ENCODE data around the gene NCAPD2.

NCAPD2 gene

GRCh38 chr12:6493497-6494257, at the start of gene NCAPD2:
NCAPD2 (plus strand) TSS chr12:6494102; CDS start chr12:6495099, 997 bp downstream.
- TF ChIP-seq CTCF (IDR thresholded peaks at IDR 0.05; ENCODE audit: low read depth, low read length, missing control alignments): no peak
- peak; percentile 87 for DNase-seq (ENCODE audit: extremely low read depth, low read depth)
- peak within 1 kb of the TSS; percentile 82 for H3K4me3 ChIP-seq (replicated peaks; ENCODE audit: low read depth, low read length)

DNA sequence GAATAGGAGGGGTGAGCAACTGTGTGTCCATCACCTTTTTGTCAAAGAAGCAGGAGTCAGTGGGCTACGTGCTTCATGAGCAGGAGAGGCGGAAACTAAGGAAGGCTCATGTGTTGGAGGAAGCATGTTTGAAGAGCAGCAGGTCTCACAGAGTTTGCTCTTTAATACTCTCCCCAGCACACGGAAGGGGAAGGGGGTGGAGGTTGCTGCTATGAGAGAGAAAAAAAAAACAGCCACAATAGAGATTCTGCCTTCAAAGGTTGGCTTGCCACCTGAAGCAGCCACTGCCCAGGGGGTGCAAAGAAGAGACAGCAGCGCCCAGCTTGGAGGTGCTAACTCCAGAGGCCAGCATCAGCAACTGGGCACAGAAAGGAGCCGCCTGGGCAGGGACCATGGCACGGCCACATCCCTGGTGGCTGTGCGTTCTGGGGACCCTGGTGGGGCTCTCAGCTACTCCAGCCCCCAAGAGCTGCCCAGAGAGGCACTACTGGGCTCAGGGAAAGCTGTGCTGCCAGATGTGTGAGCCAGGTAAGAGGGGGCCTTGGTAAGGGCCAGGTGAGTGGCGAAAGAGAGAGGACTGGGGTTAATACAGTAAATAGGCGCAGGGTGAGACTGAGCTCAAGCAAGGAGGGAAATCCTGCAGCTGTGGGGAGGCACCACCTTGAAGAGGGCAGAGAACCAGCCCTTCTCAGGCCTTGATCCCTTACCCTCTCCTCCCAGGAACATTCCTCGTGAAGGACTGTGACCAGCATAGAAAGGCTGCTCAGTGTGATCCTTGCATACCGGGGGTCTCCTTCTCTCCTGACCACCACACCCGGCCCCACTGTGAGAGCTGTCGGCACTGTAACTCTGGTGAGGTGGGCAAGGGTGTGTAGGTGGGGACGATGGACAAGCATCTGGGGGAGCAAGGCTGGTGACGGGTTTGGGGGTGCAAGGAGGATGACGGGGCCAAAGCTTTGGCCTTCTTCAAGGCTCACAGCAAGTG, 48.9 kb upstream of the NCAPD2 start, which contains the start of gene CD27:
TSS of gene CD27 (plus strand) at position 252 of the 985 bp plus-strand sequence. CDS start at position 393, 141 bp downstream.
- TF ChIP-seq CTCF (IDR thresholded peaks at IDR 0.05; ENCODE audit: low read depth, low read length, missing control alignments): no peak
- no peak for DNase-seq (ENCODE audit: extremely low read depth, low read depth)
- no peak within 1 kb of the TSS for H3K4me3 ChIP-seq (replicated peaks; ENCODE audit: low read depth, low read length)

GRCh38 chr12:6450091-6450868, 43.6 kb upstream of the NCAPD2 start:
- TF ChIP-seq CTCF (IDR thresholded peaks at IDR 0.05; ENCODE audit: low read depth, low read length, missing control alignments): no peak
- DNase-seq (ENCODE audit: extremely low read depth, low read depth): no peak
- H3K4me3 ChIP-seq (replicated peaks; ENCODE audit: low read depth, low read length): peak overlapping the region; percentile 55

DNA sequence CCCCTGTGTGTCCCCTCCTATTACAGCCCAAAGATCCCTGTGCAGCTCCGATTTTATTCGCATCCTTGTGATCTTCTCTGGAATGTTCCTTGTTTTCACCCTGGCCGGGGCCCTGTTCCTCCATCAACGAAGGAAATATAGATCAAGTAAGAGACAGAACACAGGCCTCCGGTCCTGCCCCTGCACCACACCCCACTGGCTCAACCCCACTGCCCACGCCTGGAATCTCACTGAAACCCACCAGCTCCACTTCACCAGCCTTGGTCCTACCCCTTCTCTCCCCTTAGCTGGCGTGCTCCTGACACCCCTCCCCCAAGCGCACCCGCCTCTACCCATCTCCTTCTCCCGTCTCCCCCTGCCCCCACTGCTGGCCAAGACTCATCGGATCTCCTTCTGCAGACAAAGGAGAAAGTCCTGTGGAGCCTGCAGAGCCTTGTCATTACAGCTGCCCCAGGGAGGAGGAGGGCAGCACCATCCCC, 43.0 kb upstream of the NCAPD2 start:
- peak overlapping the region; percentile 55 for H3K4me3 ChIP-seq (replicated peaks; ENCODE audit: low read depth, low read length)
- DNase-seq (ENCODE audit: extremely low read depth, low read depth): no peak
- TF ChIP-seq CTCF (IDR thresholded peaks at IDR 0.05; ENCODE audit: low read depth, low read length, missing control alignments): no peak

DNA sequence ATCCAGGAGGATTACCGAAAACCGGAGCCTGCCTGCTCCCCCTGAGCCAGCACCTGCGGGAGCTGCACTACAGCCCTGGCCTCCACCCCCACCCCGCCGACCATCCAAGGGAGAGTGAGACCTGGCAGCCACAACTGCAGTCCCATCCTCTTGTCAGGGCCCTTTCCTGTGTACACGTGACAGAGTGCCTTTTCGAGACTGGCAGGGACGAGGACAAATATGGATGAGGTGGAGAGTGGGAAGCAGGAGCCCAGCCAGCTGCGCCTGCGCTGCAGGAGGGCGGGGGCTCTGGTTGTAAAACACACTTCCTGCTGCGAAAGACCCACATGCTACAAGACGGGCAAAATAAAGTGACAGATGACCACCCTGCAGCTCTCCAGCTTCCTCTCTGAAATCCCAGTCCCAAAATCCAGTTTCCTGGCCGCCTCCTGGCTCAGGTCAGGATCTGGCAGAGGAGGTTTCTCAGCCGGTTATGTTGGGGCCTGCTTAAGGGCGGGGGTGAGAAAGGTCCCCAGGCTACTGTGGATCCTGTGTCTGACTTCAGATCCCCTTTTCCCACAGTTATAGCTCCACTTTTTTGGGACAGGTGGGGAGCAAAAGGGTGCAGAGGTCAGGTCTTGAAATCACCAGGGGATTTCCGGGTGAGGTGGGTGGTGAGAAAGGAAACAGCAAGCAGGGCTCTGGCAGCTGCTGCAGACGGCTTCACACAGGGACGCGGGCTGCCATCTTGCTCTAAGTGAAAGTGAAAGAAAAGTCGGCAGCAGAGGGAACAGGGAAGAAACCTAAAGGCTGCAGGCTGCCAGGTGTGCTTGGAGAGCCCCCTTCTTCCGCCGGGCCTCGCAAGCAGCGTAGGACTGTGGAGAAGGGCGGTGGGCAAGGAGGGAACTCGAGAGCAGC, 42.3 kb upstream of the NCAPD2 start, which contains the start of gene TAPBPL:
TSS of gene TAPBPL (plus strand) at position 695 of the 897 bp plus-strand sequence. CDS start 207 bp downstream, outside the sequence.
- peak within 1 kb of the TSS; percentile 55 for H3K4me3 ChIP-seq (replicated peaks; ENCODE audit: low read depth, low read length)
- TF ChIP-seq CTCF (IDR thresholded peaks at IDR 0.05; ENCODE audit: low read depth, low read length, missing control alignments): no peak
- DNase-seq (ENCODE audit: extremely low read depth, low read depth): peak; percentile 59
